Fibroblast of skin of abdomen (primary cell): ENCODE data around the gene ATP6AP1.

Source experiments
- DNase-seq: peaks from one replicate; pipeline ENCODE4 v3.0.0-alpha.2; 2013

ATP6AP1 gene

DNA sequence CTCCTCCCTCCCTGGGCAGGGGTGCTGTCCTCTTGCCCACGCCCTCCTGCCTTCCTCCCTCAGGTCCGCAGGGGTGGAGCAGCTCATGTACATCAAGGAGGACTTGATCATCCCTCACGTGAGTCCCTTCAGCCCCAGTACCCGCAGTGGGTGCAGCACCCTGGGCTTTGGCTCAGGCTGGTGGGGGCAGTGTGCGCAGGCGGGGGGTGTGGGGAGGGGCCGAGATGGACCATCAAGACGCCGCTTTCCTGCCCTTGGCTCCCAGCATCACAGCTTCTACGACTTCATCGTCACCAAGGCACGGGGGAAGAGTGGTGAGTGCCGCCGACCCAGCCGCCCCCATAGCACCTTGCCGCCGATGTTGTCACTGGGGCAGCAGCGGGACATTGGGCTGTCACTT lies 21.1 kb downstream of the ATP6AP1 start:
- no peak for DNase-seq

DNA sequence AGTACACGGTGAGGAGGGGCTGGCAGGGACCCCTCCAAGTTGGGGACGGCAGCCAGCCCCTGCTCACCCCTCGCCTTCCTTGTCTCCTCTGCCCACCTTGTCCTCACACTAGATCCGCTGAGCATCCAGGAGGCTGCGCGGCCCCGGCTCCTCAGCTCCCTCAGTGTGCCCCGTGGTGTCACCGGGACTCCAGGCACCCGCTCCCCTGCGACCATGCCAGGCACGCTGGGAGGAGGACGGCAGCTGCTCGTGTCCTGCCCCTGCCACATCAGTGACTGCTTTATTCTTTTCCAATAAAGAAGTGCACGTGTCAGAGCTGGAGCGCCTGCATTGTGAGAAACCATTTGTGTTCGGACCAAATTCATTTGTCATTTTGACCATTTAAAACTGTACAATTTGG lies 21.8 kb downstream of the ATP6AP1 start:
- DNase-seq, result no peak

DNA sequence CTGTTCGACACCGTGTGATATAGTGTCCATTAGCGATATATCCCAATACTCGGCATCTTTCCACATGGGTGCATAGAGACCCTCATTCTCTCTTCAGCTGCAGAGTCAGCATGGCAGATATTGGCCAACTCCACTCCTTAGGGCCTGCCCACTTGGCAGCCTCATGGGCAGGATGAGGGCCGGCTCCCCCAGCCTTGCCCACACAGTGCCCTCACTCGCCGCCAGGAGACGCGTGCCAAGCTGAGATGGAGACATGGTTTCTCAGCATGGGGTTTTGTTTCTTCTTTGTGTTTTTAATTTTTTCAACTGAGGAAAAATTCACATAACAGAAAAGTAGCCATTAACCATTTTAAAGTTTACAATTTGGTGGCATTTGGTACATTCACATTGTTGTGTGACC lies 24.3 kb downstream of the ATP6AP1 start:
- no peak for DNase-seq

DNA sequence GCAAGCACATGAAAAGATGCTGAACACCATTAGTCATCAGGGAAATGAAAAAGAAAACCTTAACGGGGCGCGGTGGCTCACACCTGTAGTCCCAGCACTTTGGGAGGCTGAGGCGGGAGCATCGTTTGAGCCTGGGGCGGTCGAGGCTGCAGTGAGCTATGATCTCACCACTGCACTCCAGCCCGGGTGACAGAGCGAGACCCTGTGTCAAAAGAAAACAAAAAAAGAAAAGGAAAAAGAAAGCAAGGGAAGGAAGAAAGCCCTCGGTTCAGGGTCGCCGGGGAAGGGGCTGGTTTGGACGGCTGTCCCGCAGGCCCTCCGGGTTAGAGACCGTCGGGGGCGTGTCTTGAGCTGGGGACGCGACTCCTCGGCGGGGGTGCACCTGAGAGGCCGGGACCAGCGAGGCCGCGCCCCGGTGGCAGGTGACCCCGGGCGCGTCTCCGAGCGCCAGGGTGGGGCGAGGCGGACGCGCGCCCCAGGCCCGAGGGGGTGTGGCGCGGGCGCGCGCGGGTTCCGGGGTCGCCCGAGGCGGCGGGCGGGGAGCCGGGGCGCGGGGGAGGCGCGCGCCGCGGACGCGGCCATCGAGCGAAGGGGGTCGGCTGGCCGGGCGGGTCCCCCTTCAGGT lies 29.1 kb downstream of the ATP6AP1 start:
- DNase-seq, result peak; percentile 31

DNA sequence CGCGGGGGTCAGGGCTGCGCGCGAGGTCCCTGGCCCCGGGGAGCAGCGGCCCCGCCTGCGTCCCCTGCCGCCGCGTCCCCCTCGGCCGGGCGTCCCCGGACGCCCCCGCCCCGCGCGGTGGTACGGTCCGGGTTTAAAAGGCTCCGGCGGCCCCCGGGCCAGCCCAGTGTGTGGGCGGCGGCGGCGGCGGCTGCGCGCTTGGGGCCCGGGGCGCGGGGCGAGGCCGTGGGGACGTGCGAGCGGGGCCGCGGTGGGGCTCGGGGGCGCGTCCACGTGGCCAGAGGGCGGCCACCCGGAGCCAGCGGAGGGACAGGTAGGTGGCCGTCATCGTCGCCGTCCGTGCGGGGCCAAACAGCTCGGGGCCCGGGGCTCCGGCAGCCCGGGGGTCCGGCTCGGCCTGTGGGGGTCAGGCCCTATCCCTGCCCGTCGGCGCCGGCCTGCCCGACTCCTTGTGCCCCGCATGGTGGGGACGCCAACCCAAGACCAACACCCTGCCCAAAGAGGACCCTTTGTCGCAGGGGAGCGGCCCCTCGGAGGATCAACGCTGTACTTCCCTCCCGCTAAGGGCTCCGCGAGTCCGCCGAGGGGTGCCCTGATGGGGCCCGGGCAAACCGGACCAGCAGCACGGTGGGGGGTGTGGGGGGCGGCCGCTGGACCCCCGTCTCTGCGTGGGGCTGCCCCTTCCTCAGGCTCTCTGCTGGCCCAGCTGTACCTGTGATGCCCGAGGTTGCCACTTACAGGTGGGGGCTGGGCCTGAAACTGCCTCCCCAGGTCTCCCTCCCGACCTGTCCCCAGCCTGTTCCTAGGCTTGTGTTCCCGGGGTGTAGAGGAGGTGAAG lies 29.9 kb downstream of the ATP6AP1 start, which contains the start of gene PLXNA3:
PLXNA3 (plus strand) TSS at position 166 of the 838 bp plus-strand sequence. CDS start 1,903 bp downstream, outside the sequence.
- peak; percentile 52 for DNase-seq

DNA sequence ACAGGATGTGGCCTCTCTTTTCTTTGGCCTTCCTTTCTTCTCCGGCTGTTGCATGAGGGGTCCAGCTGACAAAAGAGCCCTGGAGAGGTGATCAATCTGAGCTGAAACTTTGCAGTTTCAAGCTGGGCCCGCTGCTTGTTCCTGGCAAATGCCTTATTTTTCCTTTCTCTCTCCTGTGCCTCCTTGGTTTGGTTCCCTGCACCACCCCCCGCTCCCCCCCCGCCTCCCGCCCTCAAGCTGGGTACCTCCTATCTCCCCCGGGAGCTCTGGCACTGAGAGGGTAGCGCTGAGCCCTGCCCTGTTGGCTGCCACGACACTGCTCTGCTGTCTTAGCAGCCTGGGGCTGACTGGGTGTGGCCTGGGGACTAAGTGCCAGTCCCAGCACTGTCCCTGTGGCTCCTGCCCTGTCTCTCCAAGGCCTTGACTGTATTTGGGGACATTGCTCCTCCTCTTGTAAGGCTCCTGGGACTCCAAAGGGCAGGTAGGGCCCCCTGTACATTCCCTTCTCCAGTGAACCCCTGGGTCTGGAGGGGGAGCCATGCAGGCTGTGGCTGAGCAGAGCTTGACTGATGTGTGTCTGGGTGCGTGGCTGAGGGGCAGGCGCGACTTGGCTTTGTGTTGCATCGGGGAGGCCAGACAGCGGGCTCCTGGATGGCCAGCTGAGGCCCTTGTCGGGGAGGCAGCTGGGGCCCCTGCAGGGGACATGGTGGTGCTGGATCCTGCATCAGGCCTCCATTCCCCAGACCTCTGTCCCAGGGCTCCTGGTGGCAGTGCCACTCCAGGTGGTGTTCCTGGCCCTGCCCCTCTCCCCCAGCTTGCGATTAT lies 30.7 kb downstream of the ATP6AP1 start:
- no peak for DNase-seq

DNA sequence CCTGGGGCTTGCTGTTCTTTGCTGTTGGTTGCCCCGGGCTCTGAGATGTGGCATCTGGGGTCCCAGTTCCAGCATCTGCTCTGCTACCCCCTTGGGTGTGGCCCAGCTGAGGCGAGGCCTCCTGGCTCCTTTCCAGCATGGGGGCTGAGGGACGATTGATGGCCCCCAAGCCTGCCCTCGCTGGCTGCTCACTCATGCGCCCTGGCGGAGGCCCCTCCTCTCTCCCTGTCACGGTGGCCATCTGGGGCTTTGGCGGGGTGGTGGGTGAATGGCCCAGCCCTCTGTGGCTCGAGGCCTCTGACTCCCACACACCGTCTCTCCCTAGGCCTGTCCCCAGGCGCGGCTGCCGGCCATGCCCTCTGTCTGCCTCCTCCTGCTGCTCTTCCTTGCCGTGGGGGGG lies 31.4 kb downstream of the ATP6AP1 start:
- DNase-seq, result no peak

DNA sequence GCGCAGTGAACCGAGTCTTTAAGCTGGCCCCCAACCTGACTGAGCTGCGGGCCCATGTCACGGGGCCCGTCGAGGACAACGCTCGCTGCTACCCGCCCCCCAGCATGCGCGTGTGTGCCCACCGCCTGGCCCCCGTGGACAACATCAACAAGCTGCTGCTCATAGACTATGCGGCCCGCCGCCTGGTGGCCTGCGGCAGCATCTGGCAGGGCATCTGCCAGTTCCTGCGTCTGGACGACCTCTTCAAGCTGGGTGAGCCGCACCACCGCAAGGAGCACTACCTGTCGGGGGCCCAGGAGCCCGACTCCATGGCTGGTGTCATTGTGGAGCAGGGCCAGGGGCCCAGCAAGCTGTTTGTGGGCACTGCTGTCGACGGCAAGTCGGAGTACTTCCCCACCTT lies 31.8 kb downstream of the ATP6AP1 start:
- DNase-seq, result no peak

DNA sequence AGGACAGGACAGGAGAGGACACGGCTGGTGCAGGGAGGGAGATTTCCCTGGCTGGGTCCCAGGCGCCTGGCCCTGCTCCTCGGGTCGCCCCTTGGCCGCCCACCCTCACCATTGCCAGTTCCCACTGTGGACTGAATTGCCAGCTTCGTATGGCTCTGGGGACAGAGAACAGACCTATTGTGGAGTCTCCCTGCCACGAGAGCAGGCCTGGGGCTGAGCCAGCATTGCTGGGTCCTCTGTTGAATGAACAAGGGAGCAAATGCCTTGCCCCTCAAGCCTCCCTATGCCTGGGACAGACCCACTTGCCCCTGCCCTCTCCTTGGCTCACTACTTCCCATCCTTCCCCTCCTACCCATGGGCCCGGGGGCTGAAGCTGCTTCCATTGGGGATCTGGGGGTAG lies 33.9 kb downstream of the ATP6AP1 start:
- no peak for DNase-seq

DNA sequence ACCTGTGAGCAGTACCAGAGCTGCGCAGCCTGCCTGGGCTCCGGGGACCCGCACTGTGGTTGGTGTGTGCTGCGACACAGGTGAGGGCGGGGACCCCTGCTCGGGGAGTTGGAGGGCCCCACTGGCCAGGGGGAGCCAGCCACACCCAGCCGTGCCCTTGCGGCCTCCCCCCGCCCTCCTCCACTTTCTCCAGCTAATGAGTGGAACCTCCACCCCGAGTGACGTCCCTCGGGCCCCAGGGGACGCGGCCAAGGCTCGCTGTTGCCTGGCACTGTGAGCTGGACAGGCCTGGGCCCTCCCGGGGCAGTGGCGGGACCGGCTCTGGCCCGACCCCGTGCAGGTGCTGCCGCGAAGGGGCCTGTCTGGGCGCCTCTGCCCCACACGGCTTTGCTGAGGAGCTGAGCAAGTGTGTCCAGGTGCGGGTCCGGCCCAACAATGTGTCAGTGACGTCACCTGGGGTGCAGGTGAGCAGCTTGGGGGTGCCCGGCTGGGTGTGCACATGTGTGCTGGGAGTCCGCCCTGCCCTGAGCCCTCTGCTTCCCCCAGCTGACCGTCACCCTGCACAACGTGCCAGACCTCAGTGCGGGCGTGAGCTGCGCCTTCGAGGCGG lies 35.2 kb downstream of the ATP6AP1 start:
- no peak for DNase-seq

DNA sequence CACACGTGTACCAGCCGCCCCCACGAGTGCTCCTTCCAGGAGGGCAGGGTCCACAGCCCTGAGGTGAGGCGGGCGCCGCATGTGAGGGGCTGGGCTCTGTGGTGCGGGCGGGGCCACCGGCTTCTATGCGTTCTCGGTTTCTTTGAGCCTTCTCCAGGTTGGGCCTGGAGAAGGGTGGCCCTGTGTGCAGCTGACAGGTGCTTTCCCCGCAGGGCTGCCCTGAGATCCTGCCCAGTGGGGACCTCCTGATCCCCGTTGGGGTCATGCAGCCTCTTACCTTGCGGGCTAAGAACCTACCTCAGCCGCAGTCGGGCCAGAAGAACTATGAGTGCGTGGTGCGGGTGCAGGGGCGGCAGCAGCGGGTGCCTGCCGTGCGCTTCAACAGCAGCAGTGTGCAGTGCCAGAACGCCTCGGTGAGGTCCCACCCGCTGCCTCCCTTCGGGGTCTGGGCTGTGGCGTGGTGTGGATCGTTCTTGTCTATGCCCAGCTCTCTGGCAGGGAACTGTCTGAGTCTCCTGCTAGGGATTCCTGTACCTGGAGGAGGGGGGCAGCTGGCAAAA lies 36.4 kb downstream of the ATP6AP1 start:
- no peak for DNase-seq

DNA sequence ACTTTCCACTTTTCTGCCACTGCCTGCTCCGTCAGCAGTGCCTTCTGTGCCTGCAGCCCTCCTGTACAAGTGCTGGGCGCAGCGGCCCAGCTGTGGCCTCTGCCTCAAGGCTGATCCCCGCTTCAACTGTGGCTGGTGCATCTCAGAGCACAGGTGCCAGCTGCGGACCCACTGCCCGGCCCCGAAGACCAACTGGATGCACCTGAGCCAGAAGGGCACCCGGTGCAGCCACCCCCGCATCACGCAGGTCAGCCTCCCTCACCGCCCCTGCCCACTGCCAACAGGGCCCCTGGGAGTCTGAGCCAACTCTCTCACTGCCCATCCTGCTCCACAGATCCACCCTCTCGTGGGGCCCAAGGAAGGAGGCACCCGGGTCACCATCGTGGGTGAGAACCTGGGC lies 37.1 kb downstream of the ATP6AP1 start:
- DNase-seq, result no peak

DNA sequence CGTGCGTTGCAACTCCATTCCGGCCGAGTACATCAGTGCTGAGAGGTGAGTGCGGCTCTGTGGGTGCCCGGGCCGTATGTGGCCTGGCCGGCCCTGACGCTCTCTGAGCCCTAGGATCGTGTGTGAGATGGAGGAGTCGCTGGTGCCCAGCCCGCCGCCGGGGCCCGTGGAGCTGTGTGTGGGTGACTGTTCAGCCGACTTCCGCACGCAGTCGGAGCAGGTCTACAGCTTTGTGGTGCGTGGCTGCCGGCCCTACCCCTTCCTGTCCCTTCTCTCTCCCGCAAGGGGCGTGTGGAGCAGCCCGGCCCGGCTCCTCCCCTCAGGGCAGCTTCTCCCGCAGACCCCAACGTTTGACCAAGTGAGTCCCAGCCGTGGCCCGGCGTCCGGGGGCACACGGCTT lies 37.6 kb downstream of the ATP6AP1 start:
- no peak for DNase-seq

DNA sequence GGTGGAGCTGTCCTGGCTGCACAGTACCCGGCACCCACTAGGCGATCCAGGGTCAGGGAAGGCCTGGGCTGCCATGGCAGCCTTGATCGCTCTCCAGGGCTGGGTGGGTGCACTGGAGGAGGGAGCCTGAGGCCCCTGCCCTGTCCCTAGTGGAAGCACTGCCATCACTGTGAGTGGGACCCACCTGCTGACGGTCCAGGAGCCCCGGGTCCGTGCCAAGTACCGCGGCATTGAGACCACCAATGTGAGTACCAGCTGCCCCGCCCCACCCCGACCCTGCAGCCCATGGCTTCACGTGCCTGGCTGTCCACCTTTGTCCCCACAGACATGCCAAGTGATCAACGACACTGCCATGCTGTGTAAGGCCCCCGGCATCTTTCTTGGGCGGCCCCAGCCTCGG lies 38.4 kb downstream of the ATP6AP1 start:
- DNase-seq, result no peak

DNA sequence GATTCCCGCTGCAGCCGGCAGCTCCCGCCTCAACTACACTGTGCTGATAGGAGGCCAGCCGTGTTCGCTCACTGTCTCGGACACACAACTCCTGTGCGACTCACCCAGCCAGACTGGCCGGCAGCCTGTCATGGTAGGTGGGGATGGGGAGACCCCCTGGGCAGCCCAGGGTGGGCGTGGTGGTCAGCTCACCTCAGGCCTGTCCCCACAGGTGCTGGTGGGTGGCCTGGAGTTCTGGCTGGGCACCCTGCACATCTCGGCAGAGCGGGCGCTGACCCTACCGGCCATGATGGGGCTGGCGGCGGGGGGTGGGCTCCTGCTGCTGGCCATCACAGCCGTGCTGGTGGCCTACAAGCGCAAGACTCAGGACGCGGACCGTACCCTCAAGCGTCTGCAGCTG lies 39.1 kb downstream of the ATP6AP1 start:
- DNase-seq, result no peak

DNA sequence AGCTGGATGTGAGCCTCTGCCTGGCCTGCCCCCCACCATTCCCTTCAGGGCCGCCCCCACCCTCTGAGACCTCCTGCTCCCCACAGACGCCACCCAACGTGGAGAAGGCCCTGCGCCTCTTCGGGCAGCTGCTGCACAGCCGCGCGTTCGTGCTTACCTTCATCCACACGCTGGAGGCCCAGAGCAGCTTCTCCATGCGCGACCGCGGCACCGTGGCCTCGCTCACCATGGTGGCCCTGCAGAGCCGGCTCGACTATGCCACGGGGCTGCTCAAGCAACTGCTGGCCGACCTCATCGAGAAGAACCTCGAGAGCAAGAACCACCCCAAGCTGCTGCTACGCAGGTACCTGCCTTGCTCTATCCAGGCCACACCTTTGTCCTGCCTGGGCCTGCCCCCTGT lies 39.7 kb downstream of the ATP6AP1 start:
- DNase-seq, result no peak

DNA sequence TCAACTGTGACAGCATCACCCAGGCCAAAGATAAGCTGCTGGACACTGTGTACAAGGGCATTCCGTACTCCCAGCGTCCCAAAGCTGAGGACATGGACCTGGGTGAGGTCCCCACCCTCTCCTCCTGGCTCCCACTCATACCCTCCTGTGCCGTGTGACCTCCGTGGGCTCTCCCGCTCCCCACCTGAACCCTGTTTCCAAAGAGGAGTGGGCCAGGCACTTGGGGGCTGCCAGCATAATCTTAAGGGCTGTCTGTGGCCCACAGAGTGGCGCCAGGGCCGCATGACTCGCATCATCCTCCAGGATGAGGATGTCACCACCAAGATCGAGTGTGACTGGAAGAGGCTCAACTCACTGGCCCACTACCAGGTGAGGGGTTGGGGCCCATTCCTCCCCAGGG lies 40.6 kb downstream of the ATP6AP1 start:
- DNase-seq, result no peak

DNA sequence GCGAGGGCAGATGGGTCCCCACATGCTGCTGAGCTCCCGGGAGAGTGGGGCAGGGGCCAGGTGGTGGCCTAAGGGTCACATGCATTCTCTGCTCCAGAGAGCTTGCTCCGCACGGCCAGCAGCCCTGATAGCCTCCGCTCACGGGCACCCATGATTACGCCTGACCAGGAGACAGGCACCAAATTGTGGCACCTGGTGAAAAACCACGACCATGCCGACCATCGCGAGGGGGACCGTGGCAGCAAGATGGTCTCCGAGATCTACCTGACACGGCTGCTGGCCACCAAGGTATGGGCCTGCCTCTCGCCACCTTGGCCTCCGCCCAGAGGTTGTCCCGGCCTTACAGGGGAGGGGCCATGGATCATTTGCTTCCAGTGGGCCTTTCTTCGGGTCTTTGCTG lies 41.4 kb downstream of the ATP6AP1 start:
- DNase-seq, result no peak

DNA sequence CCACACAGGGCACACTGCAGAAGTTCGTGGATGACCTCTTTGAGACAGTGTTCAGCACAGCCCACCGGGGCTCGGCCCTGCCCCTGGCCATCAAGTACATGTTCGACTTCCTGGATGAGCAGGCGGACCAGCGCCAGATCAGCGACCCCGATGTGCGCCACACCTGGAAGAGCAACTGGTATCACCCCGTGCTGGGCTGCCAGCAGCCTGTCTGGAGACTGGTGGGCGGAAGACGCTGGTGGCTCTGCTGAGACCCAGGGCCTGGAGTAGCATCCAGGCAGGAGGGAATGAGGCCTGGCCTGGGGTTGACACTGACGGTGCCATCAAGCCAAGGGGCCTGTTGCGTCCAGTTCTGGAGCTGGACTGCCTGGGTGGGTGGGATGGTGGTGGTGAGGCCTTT lies 42.0 kb downstream of the ATP6AP1 start:
- no peak for DNase-seq

DNA sequence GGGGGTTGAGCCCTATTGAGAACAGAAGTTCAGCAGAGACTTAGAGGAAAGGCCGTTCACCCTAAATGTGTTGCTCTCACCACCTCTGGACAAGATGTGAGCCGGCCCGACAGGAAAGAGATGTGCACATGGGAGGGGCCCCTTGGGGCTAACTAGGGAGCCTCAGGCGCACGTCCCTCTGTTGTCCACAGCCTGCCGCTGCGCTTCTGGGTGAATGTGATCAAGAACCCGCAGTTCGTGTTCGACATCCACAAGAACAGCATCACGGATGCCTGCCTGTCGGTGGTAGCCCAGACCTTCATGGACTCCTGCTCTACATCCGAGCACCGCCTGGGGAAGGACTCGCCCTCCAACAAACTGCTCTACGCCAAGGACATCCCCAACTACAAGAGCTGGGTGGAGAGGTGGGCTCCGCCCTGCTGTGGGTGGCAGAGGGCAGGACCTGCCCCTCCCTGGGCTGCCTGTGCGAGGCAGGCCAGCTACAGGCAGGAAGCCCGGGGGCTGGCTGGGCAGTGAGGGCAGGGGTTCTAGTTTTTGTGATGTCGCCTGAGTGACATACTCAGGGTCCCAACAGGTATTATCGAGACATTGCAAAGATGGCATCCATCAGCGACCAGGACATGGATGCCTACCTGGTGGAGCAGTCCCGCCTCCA lies 42.6 kb downstream of the ATP6AP1 start:
- no peak for DNase-seq

DNA sequence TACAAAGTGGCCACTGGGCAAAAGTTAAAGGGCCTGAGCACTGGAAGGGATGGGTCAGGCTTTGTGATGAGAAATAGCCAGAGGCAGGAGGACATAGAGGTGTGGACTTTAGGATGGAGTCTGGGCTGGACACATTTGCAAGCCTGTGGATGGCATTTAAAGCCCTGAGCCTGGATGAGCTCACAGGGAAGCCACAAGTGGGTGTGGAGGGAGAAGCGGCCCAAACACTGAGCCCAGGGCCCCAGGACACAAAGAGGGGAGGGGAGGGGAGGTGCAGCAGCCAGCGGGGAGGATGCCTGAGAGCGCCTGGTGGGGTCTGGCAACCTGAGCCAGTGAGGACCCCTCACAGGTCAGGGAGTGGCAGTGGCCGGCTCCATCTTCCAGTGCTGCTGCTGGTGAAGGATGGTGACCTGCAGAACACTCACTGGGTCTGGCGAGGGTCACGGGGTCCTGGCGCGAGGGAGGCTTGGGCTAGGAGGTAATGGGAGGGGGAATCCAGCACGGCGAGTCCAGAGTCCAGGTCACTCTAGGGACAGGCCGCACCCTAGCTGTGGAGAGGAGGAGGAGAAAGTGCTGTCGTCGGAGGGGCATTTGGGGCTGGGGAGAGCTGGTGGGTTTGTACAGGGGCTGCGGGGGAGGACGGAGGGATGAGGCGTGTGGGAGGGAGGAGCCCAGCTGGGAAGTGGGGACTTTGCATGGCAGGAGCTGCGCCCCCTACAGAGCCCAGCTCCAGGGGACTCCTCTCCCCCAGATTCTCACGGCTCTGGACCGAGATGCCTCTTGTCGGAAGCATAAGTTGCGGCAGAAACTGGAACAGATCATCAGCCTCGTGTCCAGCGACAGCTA lies 43.6 kb downstream of the ATP6AP1 start:
- no peak for DNase-seq
